ENCODE data around the gene MYH11. TPM values are rescaled to one million over a fixed set of nuclear protein-coding genes. Genes with fewer than 3 reads are reported as not detected.

Gene MYH11
- total and polyA plus RNA-seq, 2 of the 13 experiments (the other 11 are each of a cell fraction or from before 2014, with no cell fraction given) = not detected

- peak overlapping the region in 2 of 3 experiments; percentile 7 to 37; a peak in 4 of 6 replicates for H3K4me3 ChIP-seq (replicated peaks in 1 of 3; ENCODE audit: insufficient read depth in 1 of 3, low read depth in 2 of 3, low read length in 3 of 3)
- TSS peak; percentile 99 for BruUV-seq (replicated peaks)
- DNase-seq (ENCODE audit: low spot score) = peak; percentile 100
- H2AFZ ChIP-seq (ENCODE audit: low read length) = no peak overlapping the region
- peak; percentile 98 for FAIRE-seq
- H3K9me3 ChIP-seq (ENCODE audit: low read length) = no peaks in the 10 kb centered on the region
- peak overlapping the region; percentile 70 for H3K4me2 ChIP-seq (ENCODE audit: low read depth, low read length)
- 13% methylated on average over 20 of the region's 20 CpGs for WGBS (ENCODE audit: low lambda C conversion rate)
- peaks cover 17% of the 10 kb centered on the region for H3K79me2 ChIP-seq (ENCODE audit: insufficient read depth, low read length)
- ATAC-seq = peak; percentile 97
- ChIA-PET POLR2A (interaction anchor here (1.1 to 4.8 kb wide), 7 partner anchors 9 to 96 kb away, joined by 3 to 53 read pairs (median 8); partner anchors contain the start of gene MARF1), CTCF (ENCODE audit: low intra/inter-chr PET ratio, low total read pairs) (no interaction called here)
- peaks cover 53% of the 10 kb centered on the region for H3K4me1 ChIP-seq (ENCODE audit: insufficient read depth, low read length)
- peak overlapping the region; percentile 64 for H3K9ac ChIP-seq (ENCODE audit: insufficient read depth, low read depth, low read length)
- H3K36me3 ChIP-seq (replicated peaks in 1 of 2; ENCODE audit: control insufficient read depth in 1 of 2, insufficient read depth in 2 of 2, low read length in 2 of 2) = peaks cover 48 to 58% of the 10 kb centered on the region in 2 experiments
- peak overlapping the region; percentile 78 for H3K27ac ChIP-seq (ENCODE audit: extremely low read length, insufficient read depth, low read length)
- intact Hi-C loops (cut with micrococcal nuclease; ENCODE audit: unreplicated experiment) = loop anchor here (1.0 to 2.0 kb wide), 3 partner anchors 10 to 29 kb away; partner anchors contain the start of genes MARF1 and NDE1
- no peaks in the 10 kb centered on the region for H4K20me1 ChIP-seq (ENCODE audit: insufficient read depth, low read length)
- H3K27me3 ChIP-seq (ENCODE audit: control insufficient read depth in 1 of 2, insufficient read depth in 2 of 2, low read length in 2 of 2) = no peaks in the 10 kb centered on the region
- in situ Hi-C loops (cut with HindIII; ENCODE audit: extremely low pct_ligation_motif_present, low pct_unique_long_range_greater_than_20kb) = no loop called here
- TF ChIP-seq DNMT3B (CRISPR knock-in tag; conservative IDR thresholded peaks at IDR 0.05) (peak; percentile 95), SMAD9 (CRISPR knock-in tag; IDR thresholded peaks at IDR 0.05) (no peak), KDM3A (CRISPR knock-in tag; IDR thresholded peaks at IDR 0.05; ENCODE audit: low read depth) (peak; percentile 99), PHF8 (CRISPR knock-in tag; IDR thresholded peaks at IDR 0.05) (peak; percentile 61), ZNF224 (CRISPR knock-in tag; IDR thresholded peaks at IDR 0.05) (peak; percentile 97), RERE (CRISPR knock-in tag; IDR thresholded peaks at IDR 0.05; ENCODE audit: low read depth) (peak; percentile 95), NBN (conservative IDR thresholded peaks at IDR 0.05) (no peak), ATF7 (IDR thresholded peaks at IDR 0.05) (peak; percentile 96), ATF7 (CRISPR knock-in tag; IDR thresholded peaks at IDR 0.05) (peak; percentile 100), SETDB1 (CRISPR knock-in tag; IDR thresholded peaks at IDR 0.05; ENCODE audit: borderline replicate concordance) (no peak)
- TF ChIP-seq, protein P1, sequence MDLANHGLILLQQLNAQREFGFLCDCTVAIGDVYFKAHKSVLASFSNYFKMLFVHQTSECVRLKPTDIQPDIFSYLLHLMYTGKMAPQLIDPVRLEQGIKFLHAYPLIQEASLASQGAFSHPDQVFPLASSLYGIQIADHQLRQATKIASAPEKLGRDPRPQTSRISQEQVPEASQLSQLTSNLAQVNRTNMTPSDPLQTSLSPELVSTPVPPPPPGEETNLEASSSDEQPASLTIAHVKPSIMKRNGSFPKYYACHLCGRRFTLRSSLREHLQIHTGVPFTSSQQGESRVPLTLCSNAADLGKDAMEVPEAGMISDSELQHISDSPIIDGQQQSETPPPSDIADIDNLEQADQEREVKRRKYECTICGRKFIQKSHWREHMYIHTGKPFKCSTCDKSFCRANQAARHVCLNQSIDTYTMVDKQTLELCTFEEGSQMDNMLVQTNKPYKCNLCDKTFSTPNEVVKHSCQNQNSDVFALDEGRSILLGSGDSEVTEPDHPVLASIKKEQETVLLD (CRISPR knock-in tag; IDR thresholded peaks at IDR 0.05; ENCODE audit: low read depth) = no peak
These were observed 184.2 kb downstream of the MYH11 start for GRCh38 chr16:15672514-15673167.

All from HepG2 (cell line).